GM18526 (cell line): ENCODE results near the gene CCND2.

Experiments used
- POLR2A ChIP-seq: IDR thresholded peaks from 3 replicates; pipeline ENCODE4 v1.6.1; 2011; ENCODE audit not compliant: insufficient read length; ENCODE audit errors: extremely low read depth

Gene CCND2

GRCh38 chr12:4251216-4251891 is 22.2 kb upstream of the CCND2 start:
- no peak for TF ChIP-seq POLR2A

DNA sequence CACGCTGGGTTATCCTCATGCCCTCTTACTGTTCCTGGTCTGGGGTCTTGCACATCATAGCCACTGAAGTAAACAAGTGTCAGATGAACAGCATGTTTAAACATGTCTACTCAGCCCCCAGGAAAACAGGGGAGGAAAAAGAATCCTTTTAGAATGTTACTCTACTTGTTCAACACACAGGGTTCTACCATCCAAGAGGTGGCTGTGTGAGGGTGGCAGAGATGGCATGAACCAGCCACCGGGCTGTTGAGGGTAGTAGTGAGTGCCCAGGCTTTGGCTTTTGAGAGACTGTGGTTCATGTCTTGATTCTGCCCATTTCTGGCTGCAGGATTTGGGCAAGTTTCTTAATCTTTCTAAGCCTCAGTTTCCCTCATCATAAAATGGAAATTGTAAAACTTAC is 21.6 kb upstream of the CCND2 start:
- no peak for TF ChIP-seq POLR2A

DNA sequence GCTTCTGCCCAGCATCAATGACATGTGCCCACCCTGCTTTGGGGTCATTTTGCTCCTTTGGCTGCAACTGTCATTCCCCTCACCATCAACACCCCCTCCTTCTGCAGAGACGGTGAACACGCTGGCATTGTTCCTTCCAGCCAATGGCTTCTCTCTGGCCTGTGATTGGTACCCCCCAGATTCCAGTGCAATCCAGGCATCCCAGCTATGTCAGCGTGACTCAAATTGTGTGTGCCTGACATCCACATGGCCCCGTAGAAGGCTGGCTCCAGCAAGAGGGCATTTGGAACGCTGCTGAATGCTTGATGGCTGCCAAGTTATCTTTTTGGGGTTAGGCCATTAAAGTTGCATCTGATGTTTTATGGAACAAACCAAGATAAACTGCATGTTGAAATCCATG is 21.0 kb upstream of the CCND2 start:
- no peak for TF ChIP-seq POLR2A

DNA sequence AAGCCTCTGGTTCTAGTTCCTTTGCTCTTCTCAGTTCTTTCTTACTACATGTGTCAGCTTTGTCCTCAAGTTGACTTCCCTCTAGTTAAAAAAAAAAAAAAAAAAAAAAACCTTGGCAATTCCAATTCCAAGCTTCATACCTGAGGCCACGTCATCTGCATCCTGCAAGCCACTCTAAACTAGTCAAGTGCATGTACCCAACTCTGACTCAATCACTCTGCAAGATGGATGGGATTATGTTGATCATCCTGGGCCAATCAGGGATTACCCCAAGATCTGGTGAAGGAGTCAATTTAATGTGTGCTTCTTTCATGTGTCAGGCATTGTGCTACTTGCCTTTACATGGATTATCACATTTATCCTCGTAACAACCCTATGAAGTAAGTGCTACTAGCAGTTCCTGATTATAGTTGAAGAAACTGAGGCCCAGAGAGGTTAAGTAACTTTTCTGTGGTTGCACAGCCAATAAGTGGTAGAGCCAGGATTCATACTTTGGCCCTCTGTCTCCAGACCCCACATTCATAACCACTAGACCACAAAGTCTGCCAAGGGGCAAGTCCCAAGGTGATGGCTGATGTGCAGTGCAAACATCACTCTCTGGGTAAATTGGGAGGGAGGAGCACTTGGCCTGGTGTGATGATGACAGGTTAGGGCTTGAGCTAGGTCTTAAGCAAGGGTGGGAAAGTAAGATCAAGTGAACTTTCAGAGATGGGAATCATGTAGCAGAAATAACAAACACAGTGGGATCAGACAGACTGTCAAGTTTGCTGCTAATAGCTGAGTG is 17.3 kb upstream of the CCND2 start:
- no peak for TF ChIP-seq POLR2A

DNA sequence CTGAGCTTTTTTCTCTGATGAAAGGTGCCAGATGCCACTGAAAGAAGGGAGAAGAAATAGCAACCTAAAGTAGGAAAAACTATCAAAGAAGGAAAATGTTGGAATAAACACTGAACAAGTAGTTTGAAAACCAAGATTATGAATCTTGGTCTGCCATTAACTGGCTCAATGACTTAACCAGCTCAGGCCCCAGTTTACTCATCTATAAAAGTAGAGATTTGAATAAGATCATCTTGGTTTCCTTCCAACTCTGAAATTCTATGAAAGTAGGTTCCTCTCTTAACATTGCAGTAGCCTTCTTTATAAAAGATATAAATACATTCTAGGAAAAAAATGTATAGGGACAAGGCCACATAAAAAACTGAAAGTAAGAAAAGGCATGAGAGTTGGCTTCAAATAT is 16.1 kb upstream of the CCND2 start:
- no peak for TF ChIP-seq POLR2A

- TF ChIP-seq POLR2A, result no peak
Measured at GRCh38 chr12:4259099-4259498, 14.5 kb upstream of the CCND2 start.

GRCh38 chr12:4261655-4262054 is 11.9 kb upstream of the CCND2 start:
- TF ChIP-seq POLR2A, result no peak

GRCh38 chr12:4265280-4265679 is 8.3 kb upstream of the CCND2 start:
- TF ChIP-seq POLR2A, result no peak

- no peak for TF ChIP-seq POLR2A
Measured at GRCh38 chr12:4266990-4267389, 6.6 kb upstream of the CCND2 start.

- TF ChIP-seq POLR2A, result no peak
Measured at GRCh38 chr12:4267704-4268328, 5.7 kb upstream of the CCND2 start.

GRCh38 chr12:4268329-4269181 is 5.0 kb upstream of the CCND2 start:
- TF ChIP-seq POLR2A, result no peak

DNA sequence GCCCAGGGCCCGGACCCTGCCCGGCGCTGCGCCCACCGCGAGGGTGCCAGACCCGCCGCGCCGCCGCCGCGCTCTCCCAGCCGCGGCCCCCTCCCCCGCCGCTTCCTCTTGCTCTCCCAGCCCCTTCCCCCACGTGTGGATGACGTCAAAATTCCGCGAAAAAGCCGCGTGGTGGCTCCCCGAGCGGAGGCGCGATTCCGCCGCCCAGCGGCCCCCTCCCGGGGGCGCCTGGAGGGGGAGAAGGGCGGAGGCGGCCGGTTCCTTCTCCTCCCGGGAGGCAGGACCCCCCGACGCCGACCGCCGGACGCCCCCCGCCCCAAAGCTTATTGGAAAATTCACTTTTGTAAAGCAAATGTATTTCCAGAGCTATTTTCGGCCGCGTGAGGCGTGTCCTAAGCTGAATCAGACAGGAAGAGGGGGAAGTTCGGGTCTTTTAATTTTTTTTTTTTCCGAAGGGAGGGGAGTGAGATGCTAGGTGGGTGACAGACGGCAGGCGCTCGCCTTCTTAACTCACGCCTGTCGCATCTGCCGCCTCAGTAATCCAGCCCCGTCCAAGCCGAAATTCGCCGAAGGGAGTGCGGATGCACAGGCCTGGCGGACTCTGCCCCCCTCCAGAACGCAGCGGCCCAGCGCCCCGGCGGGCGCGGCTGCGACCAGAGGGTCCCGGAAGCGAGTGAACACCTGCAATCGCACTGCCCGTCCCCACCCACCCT is 4.1 kb upstream of the CCND2 start:
- peak; percentile 50 for TF ChIP-seq POLR2A

- peak; percentile 14 for TF ChIP-seq POLR2A
Measured at GRCh38 chr12:4270016-4270830, 3.3 kb upstream of the CCND2 start.
